DOHH2 (cell line): ENCODE results near the gene GTF2F2.

Experiments used
- H3F3A ChIP-seq: fragments of 200-600 bp; sonication (generic), shearing (Covaris generic); 2 replicates; pipeline ENCODE4 v1.6.0; 2016; ENCODE audit warnings: antibody characterized with exemption, mild to moderate bottlenecking; ENCODE audit not compliant: control insufficient read depth, insufficient read depth
- H3K27ac ChIP-seq: fragments of 200-600 bp; sonication (generic); 2 replicates; pipeline ENCODE4 v1.5.1; 2014; ENCODE audit warnings: low read depth, mild to moderate bottlenecking, low read length, moderate library complexity
- H3K27me3 ChIP-seq: fragments of 200-600 bp; sonication (generic); 2 replicates; pipeline ENCODE4 v1.6.1; 2014; ENCODE audit warnings: mild to moderate bottlenecking, low read length, mixed read lengths; ENCODE audit not compliant: control insufficient read depth
- H3K36me3 ChIP-seq: fragments of 200-600 bp; sonication (generic); 2 replicates; pipeline ENCODE4 v1.6.1; 2014; ENCODE audit warnings: mild to moderate bottlenecking, low read length, moderate library complexity, mixed read lengths; ENCODE audit not compliant: control insufficient read depth
- H3K4me1 ChIP-seq: fragments of 200-600 bp; sonication (generic); 2 replicates; pipeline ENCODE4 v1.6.1; 2014; ENCODE audit warnings: mild to moderate bottlenecking, low read length, mixed read lengths; ENCODE audit not compliant: control insufficient read depth
- H3K4me2 ChIP-seq: fragments of 200-600 bp; sonication (generic); 2 replicates; pipeline ENCODE4 v1.6.0; 2014; ENCODE audit warnings: mild to moderate bottlenecking, low read length, moderate library complexity
- H3K4me3 ChIP-seq: fragments of 200-600 bp; sonication (generic); 2 replicates; pipeline ENCODE4 v1.5.1; 2014; ENCODE audit warnings: mild to moderate bottlenecking, low read length, mixed read lengths
- H3K79me2 ChIP-seq: fragments of 200-600 bp; sonication (generic); 2 replicates; pipeline ENCODE4 v1.6.1; 2014; ENCODE audit warnings: mild to moderate bottlenecking, low read length, mixed read lengths; ENCODE audit not compliant: control insufficient read depth
- H3K9me2 ChIP-seq: fragments of 200-600 bp; sonication (generic); replicated peaks from 2 replicates; pipeline ENCODE4 v1.6.1; 2014; ENCODE audit warnings: mild to moderate bottlenecking, low read length, mixed read lengths; ENCODE audit not compliant: control insufficient read depth
- H3K9me3 ChIP-seq: fragments of 200-600 bp; sonication (generic); 2 replicates; pipeline ENCODE4 v1.6.1; 2014; ENCODE audit warnings: antibody characterized with exemption, low read length, mixed read lengths; ENCODE audit not compliant: control insufficient read depth, insufficient read depth
- H4K20me1 ChIP-seq: fragments of 200-600 bp; sonication (generic); 2 replicates; pipeline ENCODE4 v1.6.0; 2014; ENCODE audit warnings: low read depth, mild to moderate bottlenecking, antibody characterized with exemption, low read length, moderate library complexity; ENCODE audit not compliant: control insufficient read depth, insufficient read depth
- CTCF ChIP-seq: fragments of 200-600 bp; sonication (generic); IDR thresholded peaks from one replicate; pipeline ENCODE4 v1.5.1; 2014; ENCODE audit warnings: antibody characterized with exemption, mild to moderate bottlenecking, low read depth, low read length; ENCODE audit not compliant: poor library complexity, severe bottlenecking
- EZH2phosphoT487 ChIP-seq: fragments of 200-600 bp; sonication (generic); IDR thresholded peaks from 2 replicates; pipeline ENCODE4 v1.6.1; 2017; ENCODE audit warnings: borderline replicate concordance, mild to moderate bottlenecking, antibody characterized with exemption, low read length, moderate library complexity, mixed read lengths

Gene GTF2F2

GRCh38 chr13:45327253-45327955, 207.1 kb downstream of the GTF2F2 start:
- TF ChIP-seq EZH2phosphoT487 (no peak), CTCF (no peak)
- Histone ChIP-seq H4K20me1 (peaks cover 3% of the 10 kb centered on the region; the same call in 1 of the 2 replicates), H3K4me3 (no peak overlapping the region), H3K4me1 (peaks cover 32% of the 10 kb centered on the region), H3K4me2 (no peak overlapping the region), H3F3A (peaks cover 28% of the 10 kb centered on the region), H3K36me3 (no peaks in the 10 kb centered on the region), H3K27me3 (no peaks in the 10 kb centered on the region), H3K79me2 (no peaks in the 10 kb centered on the region), H3K9me3 (no peaks in the 10 kb centered on the region), H3K9me2 (no peaks in the 10 kb centered on the region), H3K27ac (no peak overlapping the region)

- Histone ChIP-seq H3K27ac (no peak overlapping the region), H3F3A (peaks cover 41% of the 10 kb centered on the region), H3K27me3 (no peaks in the 10 kb centered on the region), H3K4me2 (peak overlapping the region; percentile 58; the same call in 1 of the 2 replicates), H3K4me3 (no peak overlapping the region), H3K9me3 (no peaks in the 10 kb centered on the region), H3K4me1 (peaks cover 37% of the 10 kb centered on the region), H3K79me2 (no peaks in the 10 kb centered on the region), H3K9me2 (no peaks in the 10 kb centered on the region), H3K36me3 (peaks cover 8% of the 10 kb centered on the region), H4K20me1 (peaks cover 13% of the 10 kb centered on the region; the same call in 1 of the 2 replicates)
- TF ChIP-seq EZH2phosphoT487 = no peak
- no peak for TF ChIP-seq CTCF
Measured at GRCh38 chr13:45328661-45329111, 208.4 kb downstream of the GTF2F2 start.

GRCh38 chr13:45331123-45331619, 210.9 kb downstream of the GTF2F2 start:
- Histone ChIP-seq H4K20me1 (peaks cover 24% of the 10 kb centered on the region), H3K27me3 (no peaks in the 10 kb centered on the region), H3K9me2 (no peaks in the 10 kb centered on the region), H3K27ac (peak overlapping the region; percentile 7; the same call in 1 of the 2 replicates), H3F3A (peaks cover 66% of the 10 kb centered on the region), H3K4me1 (peaks cover 60% of the 10 kb centered on the region), H3K4me2 (no peak overlapping the region), H3K4me3 (no peak overlapping the region), H3K36me3 (peaks cover 33% of the 10 kb centered on the region), H3K9me3 (no peaks in the 10 kb centered on the region), H3K79me2 (peaks cover 15% of the 10 kb centered on the region)
- TF ChIP-seq EZH2phosphoT487 = no peak
- TF ChIP-seq CTCF = no peak
